ENCODE measurements around the gene ZNRD2.

The ZNRD2 gene

GRCh38 chr11:65598258-65598699, 28.0 kb downstream of the ZNRD2 start:
- no peak for TF ChIP-seq CTCF (IDR thresholded peaks at IDR 0.05)

- no peak for TF ChIP-seq CTCF (IDR thresholded peaks at IDR 0.05)
Observed at GRCh38 chr11:65599216-65599954, 29.1 kb downstream of the ZNRD2 start.

- TF ChIP-seq CTCF (IDR thresholded peaks at IDR 0.05) = no peak
Observed at GRCh38 chr11:65599955-65600246, 29.6 kb downstream of the ZNRD2 start.

GRCh38 chr11:65604258-65604657, 34.0 kb downstream of the ZNRD2 start:
- no peak for TF ChIP-seq CTCF (IDR thresholded peaks at IDR 0.05)

GRCh38 chr11:65606876-65607613, 36.8 kb downstream of the ZNRD2 start:
- no peak for TF ChIP-seq CTCF (IDR thresholded peaks at IDR 0.05)

- TF ChIP-seq CTCF (IDR thresholded peaks at IDR 0.05) = no peak
Observed at GRCh38 chr11:65607614-65608426, 37.5 kb downstream of the ZNRD2 start.

GRCh38 chr11:65609229-65609628, 39.0 kb downstream of the ZNRD2 start:
- TF ChIP-seq CTCF (IDR thresholded peaks at IDR 0.05) = no peak
